Measurements from ENCODE around the gene SEC61B.
A peak's percentile ranks its signal among the peaks of the same experiment; 100 is the strongest.

SEC61B gene

DNA sequence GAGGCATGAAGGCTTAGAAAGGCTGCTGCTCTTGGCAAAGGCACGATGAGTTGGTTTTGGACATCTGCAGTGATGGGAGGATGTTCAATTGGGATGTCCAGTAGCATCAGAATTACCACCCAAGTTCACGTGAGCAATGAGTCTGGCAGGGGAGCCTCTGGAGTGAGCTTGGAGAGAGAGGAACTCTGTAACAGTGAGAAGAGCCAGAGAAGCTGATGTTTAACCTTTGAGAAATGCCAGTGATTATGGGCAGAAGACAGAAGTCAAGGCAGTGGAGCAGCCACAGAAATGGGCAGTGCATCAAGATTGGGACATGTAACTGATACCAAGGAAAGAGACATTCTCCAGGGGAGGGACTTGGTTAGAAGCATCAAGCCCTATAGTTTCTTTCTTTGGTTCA lies 39.8 kb downstream of the SEC61B start:
- TF ChIP-seq CTCF (IDR thresholded peaks at IDR 0.05; ENCODE audit: unreplicated experiment in 3 of 3), result no peak
- Mint-ChIP-seq H3K27me3 (ENCODE audit: low read depth) (no peaks in the 10 kb centered on the region), H3K4me3 (no peak overlapping the region), H3K36me3 (ENCODE audit: low read depth) (no peaks in the 10 kb centered on the region), H3K27ac (no peak overlapping the region), H3K9me3 (no peaks in the 10 kb centered on the region), H3K4me1 (peaks cover 24% of the 10 kb centered on the region)

DNA sequence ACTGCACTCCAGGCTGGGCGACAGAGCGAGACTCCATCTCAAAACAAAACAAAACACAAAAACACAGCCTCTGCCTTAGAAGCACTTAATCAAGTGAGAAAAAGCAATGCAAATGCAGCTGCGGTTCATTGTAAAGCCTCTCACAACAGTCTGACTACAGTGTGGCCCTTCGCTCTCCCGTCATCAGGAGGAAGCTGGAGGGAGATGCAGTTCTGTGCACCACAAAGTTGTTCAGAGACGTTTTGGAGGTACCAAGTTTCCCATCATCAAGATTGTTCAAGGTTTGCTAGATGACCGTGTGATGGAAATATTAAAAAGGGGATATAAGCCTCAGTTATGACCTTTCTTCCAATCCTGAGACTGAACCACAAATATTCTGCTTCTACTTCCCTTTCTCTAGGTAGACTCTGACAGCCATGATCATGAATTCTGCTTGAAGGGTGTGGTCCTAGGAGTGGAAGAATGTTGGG lies 40.9 kb downstream of the SEC61B start:
- no peak for TF ChIP-seq CTCF (IDR thresholded peaks at IDR 0.05; ENCODE audit: unreplicated experiment in 3 of 3)
- no peaks in the 10 kb centered on the region for H3K9me3 Mint-ChIP-seq
- H3K4me1 Mint-ChIP-seq, result peaks cover 19% of the 10 kb centered on the region
- no peak overlapping the region for H3K4me3 Mint-ChIP-seq
- H3K36me3 Mint-ChIP-seq (ENCODE audit: low read depth), result no peaks in the 10 kb centered on the region
- no peaks in the 10 kb centered on the region for H3K27me3 Mint-ChIP-seq (ENCODE audit: low read depth)
- no peak overlapping the region for H3K27ac Mint-ChIP-seq

- no peak for TF ChIP-seq CTCF (IDR thresholded peaks at IDR 0.05; ENCODE audit: unreplicated experiment in 3 of 3)
- Mint-ChIP-seq H3K27me3 (ENCODE audit: low read depth) (no peaks in the 10 kb centered on the region), H3K36me3 (ENCODE audit: low read depth) (no peaks in the 10 kb centered on the region)
These were observed 42.1 kb downstream of the SEC61B start for GRCh38 chr9:99264070-99264680.

DNA sequence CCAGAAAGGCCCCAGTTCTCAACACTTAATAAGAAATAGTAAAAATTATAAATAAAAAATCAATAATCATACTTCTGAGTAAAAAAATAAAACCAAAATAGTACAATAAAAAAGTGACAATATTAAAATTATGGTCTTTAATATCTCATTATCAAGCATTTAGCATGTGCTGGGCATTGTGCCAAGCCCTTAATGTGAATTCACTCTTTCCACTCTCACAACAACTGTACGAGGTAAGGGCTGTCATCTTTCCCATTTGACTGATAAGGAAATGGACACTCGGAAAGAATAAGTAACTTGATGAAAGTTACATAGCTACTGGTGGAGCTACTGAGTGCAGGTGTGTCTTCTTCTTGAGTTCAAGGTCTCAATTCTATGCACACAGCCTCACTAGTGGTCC lies 43.6 kb downstream of the SEC61B start:
- H3K36me3 Mint-ChIP-seq (ENCODE audit: low read depth), result no peaks in the 10 kb centered on the region
- H3K27ac Mint-ChIP-seq, result no peak overlapping the region
- TF ChIP-seq CTCF (IDR thresholded peaks at IDR 0.05; ENCODE audit: unreplicated experiment in 3 of 3), result no peak
- peaks cover 3% of the 10 kb centered on the region for H3K4me1 Mint-ChIP-seq
- H3K27me3 Mint-ChIP-seq (ENCODE audit: low read depth), result no peaks in the 10 kb centered on the region
- H3K9me3 Mint-ChIP-seq, result no peaks in the 10 kb centered on the region
- no peak overlapping the region for H3K4me3 Mint-ChIP-seq

More at GRCh38 chr9:99264070-99264680, 42.1 kb downstream of the SEC61B start:
- Mint-ChIP-seq H3K4me1 (peaks cover 9% of the 10 kb centered on the region), H3K9me3 (no peaks in the 10 kb centered on the region), H3K4me3 (no peak overlapping the region), H3K27ac (no peak overlapping the region)

GRCh38 chr9:99266255-99267023 lies 44.4 kb downstream of the SEC61B start:
- TF ChIP-seq CTCF (IDR thresholded peaks at IDR 0.05; ENCODE audit: unreplicated experiment in 3 of 3), result peak; percentile 82 to 88 (median 88)
- Mint-ChIP-seq H3K27ac (no peak overlapping the region), H3K36me3 (ENCODE audit: low read depth) (no peaks in the 10 kb centered on the region), H3K4me3 (no peak overlapping the region), H3K27me3 (ENCODE audit: low read depth) (no peaks in the 10 kb centered on the region), H3K4me1 (peaks cover 3% of the 10 kb centered on the region), H3K9me3 (no peaks in the 10 kb centered on the region)
